Dendritic cell treated with granulocyte-macrophage colony-stimulating factor and Interleukin-4, amounts not matched to agents 40 ng/mL and 50 ng/mL, for 4 days (primary cell): ENCODE results near the gene SPAAR.
"Not testable (repeated sequence)": the region's sequence is repeated elsewhere in the genome, so short reads cannot be mapped to it uniquely, and the experiment has no call there.

Experiments
- H3K27ac Mint-ChIP-seq: one replicate; pipeline ENCODE4 v1.8.0; 2022; ENCODE audit warnings: mild to moderate bottlenecking, mixed read lengths
- H3K27me3 Mint-ChIP-seq: one replicate; pipeline ENCODE4 v1.8.0; 2022; ENCODE audit warnings: mild to moderate bottlenecking, mixed read lengths
- H3K36me3 Mint-ChIP-seq: one replicate; pipeline ENCODE4 v1.8.0; 2022; ENCODE audit warnings: low read depth, mixed read lengths
- H3K4me1 Mint-ChIP-seq: one replicate; pipeline ENCODE4 v1.8.0; 2022; ENCODE audit warnings: low read depth, mixed read lengths
- H3K4me3 Mint-ChIP-seq: one replicate; pipeline ENCODE4 v1.8.0; 2022; ENCODE audit warnings: mild to moderate bottlenecking, moderate library complexity, mixed read lengths
- H3K9me3 Mint-ChIP-seq: one replicate; pipeline ENCODE4 v1.8.0; 2022; ENCODE audit warnings: mixed read lengths
- intact Hi-C: fragments of 100-400 bp; cut with micrococcal nuclease; formaldehyde crosslinking; loops from one replicate; pipeline ENCODE4 v1.15.0; 2022

The SPAAR gene

GRCh38 chr9:35923927-35924763 lies 14.9 kb downstream of the SPAAR start:
- H3K27ac Mint-ChIP-seq, result no peak overlapping the region
- no peaks in the 10 kb centered on the region for H3K9me3 Mint-ChIP-seq
- no peaks in the 10 kb centered on the region for H3K36me3 Mint-ChIP-seq
- intact Hi-C loops, result no loop called here
- H3K4me3 Mint-ChIP-seq, result no peak overlapping the region
- peaks cover 15% of the 10 kb centered on the region for H3K4me1 Mint-ChIP-seq
- peaks cover 2% of the 10 kb centered on the region for H3K27me3 Mint-ChIP-seq

- intact Hi-C loops, result no loop called here
- Mint-ChIP-seq H3K4me3 (no peak overlapping the region), H3K27me3 (peaks cover 3% of the 10 kb centered on the region), H3K9me3 (no peaks in the 10 kb centered on the region), H3K4me1 (peaks cover 4% of the 10 kb centered on the region), H3K36me3 (no peaks in the 10 kb centered on the region), H3K27ac (no peak overlapping the region)
These were observed 19.5 kb downstream of the SPAAR start for GRCh38 chr9:35928591-35929452.

GRCh38 chr9:35929453-35929718 lies 20.1 kb downstream of the SPAAR start:
- H3K9me3 Mint-ChIP-seq, result no peaks in the 10 kb centered on the region
- H3K4me1 Mint-ChIP-seq, result no peaks in the 10 kb centered on the region
- H3K27ac Mint-ChIP-seq, result no peak overlapping the region
- H3K4me3 Mint-ChIP-seq, result no peak overlapping the region
- no peaks in the 10 kb centered on the region for H3K36me3 Mint-ChIP-seq
- H3K27me3 Mint-ChIP-seq, result peaks cover 3% of the 10 kb centered on the region
- intact Hi-C loops, result no loop called here

- Mint-ChIP-seq H3K36me3 (no peaks in the 10 kb centered on the region), H3K27ac (no peak overlapping the region), H3K27me3 (peaks cover 1% of the 10 kb centered on the region), H3K4me1 (no peaks in the 10 kb centered on the region), H3K9me3 (no peaks in the 10 kb centered on the region), H3K4me3 (no peak overlapping the region)
- intact Hi-C loops, result no loop called here
These were observed 21.2 kb downstream of the SPAAR start for GRCh38 chr9:35930521-35930920.

GRCh38 chr9:35930989-35931388 lies 21.7 kb downstream of the SPAAR start:
- Mint-ChIP-seq H3K36me3 (no peaks in the 10 kb centered on the region), H3K9me3 (no peaks in the 10 kb centered on the region), H3K4me3 (no peak overlapping the region), H3K27me3 (peaks cover 1% of the 10 kb centered on the region), H3K4me1 (no peaks in the 10 kb centered on the region), H3K27ac (no peak overlapping the region)
- intact Hi-C loops, result no loop called here

- Mint-ChIP-seq H3K36me3 (no peaks in the 10 kb centered on the region), H3K4me3 (no peak overlapping the region), H3K4me1 (peaks cover 9% of the 10 kb centered on the region), H3K9me3 (peaks cover 9% of the 10 kb centered on the region), H3K27ac (no peak overlapping the region), H3K27me3 (peaks cover 1% of the 10 kb centered on the region)
- intact Hi-C loops, result no loop called here
These were observed 23.4 kb downstream of the SPAAR start for GRCh38 chr9:35932735-35933134.

GRCh38 chr9:35933550-35934067 lies 24.3 kb downstream of the SPAAR start:
- Mint-ChIP-seq H3K36me3 (no peaks in the 10 kb centered on the region), H3K4me3 (no peak overlapping the region), H3K27ac (no peak overlapping the region), H3K9me3 (peaks cover 9% of the 10 kb centered on the region), H3K27me3 (peaks cover 1% of the 10 kb centered on the region), H3K4me1 (peaks cover 9% of the 10 kb centered on the region)
- intact Hi-C loops, result no loop called here

GRCh38 chr9:35934069-35934468 lies 24.8 kb downstream of the SPAAR start:
- H3K36me3 Mint-ChIP-seq, H3K27ac Mint-ChIP-seq, H3K4me1 Mint-ChIP-seq: not testable (repeated sequence)

GRCh38 chr9:35935261-35935660 lies 26.0 kb downstream of the SPAAR start:
- H3K36me3 Mint-ChIP-seq, result no peaks in the 10 kb centered on the region
- no peak overlapping the region for H3K27ac Mint-ChIP-seq
- H3K4me3 Mint-ChIP-seq, result no peak overlapping the region
- H3K4me1 Mint-ChIP-seq, result peaks cover 9% of the 10 kb centered on the region
- no peaks in the 10 kb centered on the region for H3K27me3 Mint-ChIP-seq
- intact Hi-C loops, result no loop called here
- H3K9me3 Mint-ChIP-seq, result peaks cover 9% of the 10 kb centered on the region

More at GRCh38 chr9:35934069-35934468, 24.8 kb downstream of the SPAAR start:
- H3K4me3 Mint-ChIP-seq, H3K27me3 Mint-ChIP-seq, H3K9me3 Mint-ChIP-seq, intact Hi-C loops: not testable (repeated sequence)

GRCh38 chr9:35935755-35936509 lies 26.6 kb downstream of the SPAAR start:
- H3K36me3 Mint-ChIP-seq, result no peaks in the 10 kb centered on the region
- H3K9me3 Mint-ChIP-seq, result peaks cover 9% of the 10 kb centered on the region
- H3K27me3 Mint-ChIP-seq, result no peaks in the 10 kb centered on the region
- peaks cover 9% of the 10 kb centered on the region for H3K4me1 Mint-ChIP-seq
- no peak overlapping the region for H3K4me3 Mint-ChIP-seq
- intact Hi-C loops, result no loop called here
- H3K27ac Mint-ChIP-seq, result no peak overlapping the region

GRCh38 chr9:35937227-35937626 lies 27.9 kb downstream of the SPAAR start:
- H3K36me3 Mint-ChIP-seq, result no peaks in the 10 kb centered on the region
- peaks cover 9% of the 10 kb centered on the region for H3K9me3 Mint-ChIP-seq
- H3K27me3 Mint-ChIP-seq, result no peaks in the 10 kb centered on the region
- H3K4me1 Mint-ChIP-seq, result peaks cover 9% of the 10 kb centered on the region
- intact Hi-C loops, result no loop called here
- no peak overlapping the region for H3K27ac Mint-ChIP-seq
- H3K4me3 Mint-ChIP-seq, result no peak overlapping the region

GRCh38 chr9:35938474-35939356 lies 29.4 kb downstream of the SPAAR start:
- Mint-ChIP-seq H3K27me3 (no peaks in the 10 kb centered on the region), H3K4me3 (no peak overlapping the region), H3K36me3 (no peaks in the 10 kb centered on the region), H3K9me3 (peaks cover 9% of the 10 kb centered on the region), H3K4me1 (peaks cover 9% of the 10 kb centered on the region), H3K27ac (no peak overlapping the region)
- intact Hi-C loops, result no loop called here

- intact Hi-C loops, result no loop called here
- peaks cover 1% of the 10 kb centered on the region for H3K27me3 Mint-ChIP-seq
- peaks cover 9% of the 10 kb centered on the region for H3K4me1 Mint-ChIP-seq
- peaks cover 9% of the 10 kb centered on the region for H3K9me3 Mint-ChIP-seq
- no peak overlapping the region for H3K4me3 Mint-ChIP-seq
- no peak overlapping the region for H3K27ac Mint-ChIP-seq
- H3K36me3 Mint-ChIP-seq, result no peaks in the 10 kb centered on the region
These were observed 30.5 kb downstream of the SPAAR start for GRCh38 chr9:35939679-35940250.
